ENCODE results near the gene FAM171A1.
"Not testable (repeated sequence)": the region's sequence is repeated elsewhere in the genome, so short reads cannot be mapped to it uniquely, and the experiment has no call there.

- not testable (repeated sequence) for TF ChIP-seq CTCF (conservative IDR thresholded peaks at IDR 0.05 in 1 of 2, IDR thresholded peaks at IDR 0.05 in 1 of 2; ENCODE audit: extremely low read depth in 1 of 2, insufficient read depth in 1 of 2, low read depth in 1 of 2, low read length in 2 of 2); EZH2 (IDR thresholded peaks at IDR 0.05; ENCODE audit: borderline replicate concordance, low read length)
Observed at GRCh38 chr10:15269838-15270237, 101.3 kb downstream of the FAM171A1 start.
